Mesendoderm (in vitro differentiated cells): Measurements from ENCODE around the gene TMOD1.

Experiments used
- DNase-seq: peaks from one replicate; pipeline ENCODE4 v3.0.0; 2013
- H2AK5ac ChIP-seq: 2 replicates; pipeline ENCODE4 v1.6.1; 2013; ENCODE audit warnings: low read length, inconsistent platforms
- H2BK120ac ChIP-seq: 2 replicates; pipeline ENCODE4 v1.6.1; 2013; ENCODE audit warnings: low read depth, mild to moderate bottlenecking, low read length, moderate library complexity, mixed read lengths
- H2BK15ac ChIP-seq: replicated peaks from 2 replicates; pipeline ENCODE4 v1.6.1; 2013; ENCODE audit warnings: low read depth, mild to moderate bottlenecking, moderate library complexity
- H2BK5ac ChIP-seq: 2 replicates; pipeline ENCODE4 v1.6.1; 2013; ENCODE audit warnings: low read length, inconsistent platforms
- H3K18ac ChIP-seq: 2 replicates; pipeline ENCODE4 v1.6.1; 2013; ENCODE audit warnings: mild to moderate bottlenecking, low read length, mixed read lengths
- H3K23ac ChIP-seq: one replicate; pipeline ENCODE4 v1.6.1; 2013; ENCODE audit warnings: low read length
- H3K27ac ChIP-seq: 2 replicates; pipeline ENCODE4 v1.5.1; 2013; ENCODE audit warnings: low read depth, mild to moderate bottlenecking, inconsistent platforms, low read length, moderate library complexity
- H3K27me3 ChIP-seq: 2 replicates; pipeline ENCODE4 v1.6.1; 2013; ENCODE audit warnings: low read length, control low read depth, mild to moderate bottlenecking, inconsistent platforms; ENCODE audit not compliant: insufficient read depth, poor library complexity
- H3K36me3 ChIP-seq: 2 replicates; pipeline ENCODE4 v1.6.1; 2013; ENCODE audit warnings: low read length, inconsistent platforms; ENCODE audit not compliant: control insufficient read depth, insufficient read depth
- H3K4ac ChIP-seq: one replicate; pipeline ENCODE4 v1.6.1; 2013; ENCODE audit warnings: low read depth, mild to moderate bottlenecking, low read length, moderate library complexity
- H3K4me1 ChIP-seq: 2 replicates; pipeline ENCODE4 v1.6.1; 2013; ENCODE audit warnings: low read depth, low read length, inconsistent platforms; ENCODE audit not compliant: control insufficient read depth
- H3K4me2 ChIP-seq: 2 replicates; pipeline ENCODE4 v1.6.1; 2013; ENCODE audit warnings: low read length
- H3K4me3 ChIP-seq: 2 replicates; pipeline ENCODE4 v1.5.1; 2013; ENCODE audit warnings: mild to moderate bottlenecking, low read length
- H3K56ac ChIP-seq: one replicate; pipeline ENCODE4 v1.6.1; 2013; ENCODE audit warnings: low read length
- H3K79me1 ChIP-seq: 2 replicates; pipeline ENCODE4 v1.6.1; 2013; ENCODE audit warnings: low read length, inconsistent platforms
- H3K79me2 ChIP-seq: 2 replicates; pipeline ENCODE4 v1.6.1; 2013; ENCODE audit warnings: mild to moderate bottlenecking, low read length; ENCODE audit not compliant: control insufficient read depth, insufficient read depth
- H3K9ac ChIP-seq: 2 replicates; pipeline ENCODE4 v1.6.1; 2013; ENCODE audit warnings: low read length, inconsistent platforms
- H4K5ac ChIP-seq: one replicate; pipeline ENCODE4 v1.6.1; 2013; ENCODE audit warnings: low read length
- H4K8ac ChIP-seq: one replicate; pipeline ENCODE4 v1.6.1; 2013; ENCODE audit warnings: low read depth, mild to moderate bottlenecking, control low read depth, low read length, moderate library complexity
- WGBS: extraction: QIAGEN DNeasy Blood & Tissue Kit; methylation state at CpG from one replicate; pipeline ENCODE4 v1.1.7; 2013; ENCODE audit warnings: low lambda C conversion rate, missing lambda C conversion rate; ENCODE audit not compliant: insufficient coverage; ENCODE audit errors: extremely low coverage; 5-methylcytosine and 5-hydroxymethylcytosine counted together

The TMOD1 gene

GRCh38 chr9:97567182-97567893 is 65.9 kb downstream of the TMOD1 start:
- Histone ChIP-seq H3K79me1 (no peaks in the 10 kb centered on the region), H3K4me3 (no peak overlapping the region), H2BK5ac (no peak overlapping the region), H2AK5ac (no peak overlapping the region), H2BK120ac (no peak overlapping the region), H4K5ac (no peak overlapping the region), H3K4ac (no peak overlapping the region), H3K4me1 (no peaks in the 10 kb centered on the region), H3K18ac (no peak overlapping the region), H3K4me2 (no peak overlapping the region), H3K56ac (no peak overlapping the region), H3K9ac (no peak overlapping the region), H3K23ac (no peak overlapping the region), H3K36me3 (no peaks in the 10 kb centered on the region), H3K27me3 (no peaks in the 10 kb centered on the region), H2BK15ac (no peak overlapping the region), H3K79me2 (no peaks in the 10 kb centered on the region), H4K8ac (no peak overlapping the region), H3K27ac (no peak overlapping the region)
- DNase-seq: no peak
- WGBS: no CpG with 5 or more reads among the region's 9 CpGs

DNA sequence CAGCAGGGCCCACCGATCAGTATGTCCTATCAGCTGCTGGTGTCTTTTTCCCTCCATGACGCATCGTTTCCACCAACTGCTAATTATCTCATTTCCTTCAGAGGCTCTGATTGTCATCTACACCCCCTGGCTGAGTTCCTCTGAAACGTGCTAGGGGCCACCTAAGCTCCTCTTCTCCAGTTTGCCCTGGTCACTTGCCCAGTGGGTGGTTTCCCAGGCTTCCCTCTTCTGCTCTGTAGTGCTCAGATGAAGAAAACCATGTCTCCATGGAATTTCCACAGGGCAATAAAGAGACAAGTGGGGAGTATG is 66.4 kb downstream of the TMOD1 start:
- Histone ChIP-seq H2AK5ac (no peak overlapping the region), H2BK120ac (no peak overlapping the region), H3K4me2 (no peak overlapping the region), H3K23ac (no peak overlapping the region), H4K8ac (no peak overlapping the region), H2BK5ac (no peak overlapping the region), H3K27me3 (no peaks in the 10 kb centered on the region), H3K4me3 (no peak overlapping the region), H3K4ac (no peak overlapping the region), H3K9ac (no peak overlapping the region), H3K79me1 (no peaks in the 10 kb centered on the region), H3K79me2 (no peaks in the 10 kb centered on the region), H2BK15ac (no peak overlapping the region), H3K56ac (no peak overlapping the region), H3K4me1 (no peaks in the 10 kb centered on the region), H4K5ac (no peak overlapping the region), H3K27ac (no peak overlapping the region), H3K18ac (no peak overlapping the region), H3K36me3 (no peaks in the 10 kb centered on the region)
- no CpG with 5 or more reads among the region's 4 CpGs for WGBS
- peak; percentile 26 for DNase-seq

DNA sequence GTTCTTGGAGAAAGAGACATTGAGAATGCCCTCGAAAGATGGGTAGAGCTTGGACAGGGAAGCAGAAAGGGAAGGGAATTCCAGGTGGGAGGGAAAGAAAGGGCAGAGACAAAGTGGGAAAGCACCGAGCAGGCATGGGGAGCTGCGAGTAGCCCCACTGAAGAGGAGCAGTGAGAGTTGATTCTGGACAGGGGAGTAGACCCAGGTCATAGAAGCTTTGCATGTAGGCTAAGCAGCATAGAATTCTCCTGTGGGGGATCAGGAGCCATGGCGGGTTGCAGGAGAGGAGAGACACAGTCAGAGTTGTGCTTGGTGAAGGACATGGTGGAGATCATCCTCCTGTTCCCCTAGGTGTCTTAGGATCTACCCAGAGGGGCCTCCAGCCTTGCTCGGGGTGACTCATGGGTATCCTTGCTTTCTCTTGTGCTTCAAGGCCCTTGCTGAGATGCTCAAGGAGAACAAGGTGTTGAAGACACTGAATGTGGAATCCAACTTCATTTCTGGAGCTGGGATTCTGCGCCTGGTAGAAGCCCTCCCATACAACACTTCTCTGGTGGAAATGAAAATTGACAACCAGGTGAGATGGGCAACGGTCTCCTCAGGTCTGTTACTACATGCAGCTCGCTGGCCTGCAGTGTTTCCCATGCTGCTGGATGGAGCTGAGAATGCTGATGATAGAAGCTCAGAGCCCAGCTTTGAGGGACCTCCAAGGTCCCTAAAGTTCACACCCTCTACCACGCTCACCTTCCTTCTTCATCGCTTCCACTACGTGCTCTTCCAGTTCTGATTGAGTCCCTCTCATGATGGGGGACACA is 67.2 kb downstream of the TMOD1 start:
- no CpG with 5 or more reads among the region's 11 CpGs for WGBS

GRCh38 chr9:97570899-97571298 is 69.4 kb downstream of the TMOD1 start:
- Histone ChIP-seq H2AK5ac (no peak overlapping the region), H3K4me1 (no peaks in the 10 kb centered on the region), H4K5ac (no peak overlapping the region), H3K4me2 (no peak overlapping the region), H4K8ac (no peak overlapping the region), H3K9ac (no peak overlapping the region), H2BK120ac (no peak overlapping the region), H3K27ac (no peak overlapping the region), H3K56ac (no peak overlapping the region), H3K18ac (no peak overlapping the region), H3K4ac (no peak overlapping the region), H3K4me3 (no peak overlapping the region), H2BK15ac (no peak overlapping the region), H3K36me3 (no peaks in the 10 kb centered on the region), H3K79me1 (no peaks in the 10 kb centered on the region), H2BK5ac (no peak overlapping the region), H3K27me3 (no peaks in the 10 kb centered on the region), H3K23ac (no peak overlapping the region), H3K79me2 (no peaks in the 10 kb centered on the region)
- no peak for DNase-seq
- WGBS: no CpG with 5 or more reads among the region's 6 CpGs

More for the DNA sequence above, 67.2 kb downstream of the TMOD1 start:
- Histone ChIP-seq H3K18ac (no peak overlapping the region), H3K4me2 (no peak overlapping the region), H3K36me3 (no peaks in the 10 kb centered on the region), H2BK15ac (no peak overlapping the region), H3K79me2 (no peaks in the 10 kb centered on the region), H3K4me3 (no peak overlapping the region), H3K4me1 (no peaks in the 10 kb centered on the region), H3K27me3 (no peaks in the 10 kb centered on the region), H3K9ac (no peak overlapping the region), H3K79me1 (no peaks in the 10 kb centered on the region), H3K23ac (no peak overlapping the region), H2AK5ac (no peak overlapping the region), H3K27ac (no peak overlapping the region), H4K5ac (no peak overlapping the region), H3K56ac (no peak overlapping the region), H4K8ac (no peak overlapping the region), H2BK5ac (no peak overlapping the region), H2BK120ac (no peak overlapping the region), H3K4ac (no peak overlapping the region)
- DNase-seq: no peak

DNA sequence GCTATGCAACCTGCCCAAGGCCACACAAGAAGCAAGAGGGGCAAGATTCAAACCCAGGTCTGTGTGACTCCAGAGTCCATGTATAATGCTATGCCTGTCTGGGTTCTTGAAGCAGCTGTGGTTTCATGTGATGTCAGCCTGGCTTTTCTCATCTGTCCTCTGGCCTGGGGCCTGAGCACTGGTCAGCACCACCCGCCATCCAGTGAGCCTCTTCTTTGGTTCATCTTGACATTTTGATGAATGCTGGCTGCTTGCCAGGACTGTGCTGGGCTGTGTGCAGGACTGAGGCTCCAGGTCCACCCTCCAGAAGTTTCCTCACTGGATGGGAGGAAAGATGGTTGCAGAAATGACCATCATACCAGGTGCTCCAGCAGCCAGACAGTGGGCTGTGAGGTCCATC is 70.2 kb downstream of the TMOD1 start:
- no peak overlapping the region for H2BK15ac ChIP-seq
- H3K18ac ChIP-seq: no peak overlapping the region
- no peak overlapping the region for H2AK5ac ChIP-seq
- no peak overlapping the region for H3K23ac ChIP-seq
- no peaks in the 10 kb centered on the region for H3K79me2 ChIP-seq
- H3K27me3 ChIP-seq: no peaks in the 10 kb centered on the region
- no peak overlapping the region for H3K56ac ChIP-seq
- no peak overlapping the region for H3K4me3 ChIP-seq
- no peak overlapping the region for H4K8ac ChIP-seq
- no peaks in the 10 kb centered on the region for H3K36me3 ChIP-seq
- no peak overlapping the region for H3K9ac ChIP-seq
- no peak overlapping the region for H4K5ac ChIP-seq
- no CpG with 5 or more reads among the region's 1 CpG for WGBS
- H2BK120ac ChIP-seq: no peak overlapping the region
- no peaks in the 10 kb centered on the region for H3K79me1 ChIP-seq
- no peak for DNase-seq
- no peak overlapping the region for H3K27ac ChIP-seq
- no peak overlapping the region for H3K4ac ChIP-seq
- no peak overlapping the region for H2BK5ac ChIP-seq
- H3K4me2 ChIP-seq: no peak overlapping the region
- H3K4me1 ChIP-seq: no peaks in the 10 kb centered on the region
